Inferior parietal cortex (tissue), 1 donor: ENCODE measurements around the gene ODAPH.

Source experiments
- DNase-seq: peaks from one replicate; pipeline ENCODE4 v3.0.0-alpha.2; 2016; ENCODE audit errors: extremely low spot score

Gene ODAPH

GRCh38 chr4:75544870-75545269, 11.0 kb upstream of the ODAPH start:
- DNase-seq, result no peak

GRCh38 chr4:75545526-75545925, 10.3 kb upstream of the ODAPH start:
- DNase-seq, result no peak

- DNase-seq, result no peak
These were observed 8.0 kb upstream of the ODAPH start for GRCh38 chr4:75547647-75548387.

- no peak for DNase-seq
These were observed 6.8 kb upstream of the ODAPH start for GRCh38 chr4:75549019-75549418.

GRCh38 chr4:75552452-75552851, 3.4 kb upstream of the ODAPH start:
- DNase-seq, result no peak

GRCh38 chr4:75557696-75558095, 1.8 kb downstream of the ODAPH start:
- no peak for DNase-seq

- no peak for DNase-seq
These were observed 5.9 kb downstream of the ODAPH start for GRCh38 chr4:75561789-75562188.

- no peak for DNase-seq
These were observed 8.2 kb downstream of the ODAPH start for GRCh38 chr4:75564023-75564422.

GRCh38 chr4:75565481-75565880, 9.6 kb downstream of the ODAPH start:
- no peak for DNase-seq

GRCh38 chr4:75566911-75567310, 11.0 kb downstream of the ODAPH start:
- no peak for DNase-seq

GRCh38 chr4:75567725-75568124, 11.9 kb downstream of the ODAPH start:
- DNase-seq, result no peak

- no peak for DNase-seq
These were observed 28.2 kb downstream of the ODAPH start for GRCh38 chr4:75584067-75584466.

GRCh38 chr4:75593393-75593792, 37.5 kb downstream of the ODAPH start:
- no peak for DNase-seq

GRCh38 chr4:75596061-75596460, 40.2 kb downstream of the ODAPH start:
- DNase-seq, result no peak

GRCh38 chr4:75598390-75598789, 42.5 kb downstream of the ODAPH start:
- no peak for DNase-seq

- no peak for DNase-seq
These were observed 43.8 kb downstream of the ODAPH start for GRCh38 chr4:75599647-75600046.

GRCh38 chr4:75605928-75606327, 50.1 kb downstream of the ODAPH start:
- no peak for DNase-seq

GRCh38 chr4:75612306-75612705, 56.4 kb downstream of the ODAPH start:
- DNase-seq, result peak; percentile 29
